Rectal smooth muscle tissue (tissue), 1 donor: ENCODE results near the gene ANO7.

ENCODE experiments used
- H3K27ac ChIP-seq: one replicate; pipeline ENCODE4 v1.7.0; 2013; ENCODE audit warnings: low read depth, low read length, inconsistent platforms
- H3K27me3 ChIP-seq: one replicate; pipeline ENCODE4 v1.7.0; 2013; ENCODE audit warnings: low read length; ENCODE audit not compliant: control insufficient read depth, insufficient read depth
- H3K36me3 ChIP-seq: one replicate; pipeline ENCODE4 v1.7.0; 2013; ENCODE audit warnings: low read length; ENCODE audit not compliant: control insufficient read depth, insufficient read depth
- H3K4me1 ChIP-seq: one replicate; pipeline ENCODE4 v1.7.0; 2013; ENCODE audit warnings: low read length; ENCODE audit not compliant: control insufficient read depth, insufficient read depth
- H3K4me3 ChIP-seq: one replicate; pipeline ENCODE4 v1.7.0; 2013; ENCODE audit warnings: low read length
- H3K9ac ChIP-seq: one replicate; pipeline ENCODE4 v1.7.0; 2013; ENCODE audit warnings: low read length

The ANO7 gene

DNA sequence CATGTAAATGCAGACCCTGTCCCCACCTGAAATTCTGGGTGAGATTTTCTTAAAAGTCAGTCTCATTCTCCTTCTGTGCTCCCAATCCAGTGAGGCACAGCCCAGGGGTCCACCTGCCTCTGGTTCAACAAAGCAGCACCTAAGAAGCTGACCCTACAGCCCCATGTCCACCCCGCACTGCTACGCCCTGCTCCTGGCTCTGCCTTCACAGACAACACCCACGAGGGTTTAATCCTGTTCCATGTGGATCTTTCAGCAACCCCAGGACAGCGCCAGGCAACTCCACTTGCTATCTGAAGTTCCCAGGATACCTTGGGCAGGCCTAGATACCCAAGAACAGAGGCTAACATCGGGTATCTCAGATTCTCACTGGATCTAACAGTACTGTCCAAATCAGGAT is 82.1 kb downstream of the ANO7 start:
- Histone ChIP-seq H3K9ac (no peak overlapping the region), H3K36me3 (peaks cover 7% of the 10 kb centered on the region), H3K4me1 (peaks cover 10% of the 10 kb centered on the region), H3K4me3 (peak overlapping the region; percentile 78), H3K27ac (no peak overlapping the region), H3K27me3 (no peaks in the 10 kb centered on the region)

DNA sequence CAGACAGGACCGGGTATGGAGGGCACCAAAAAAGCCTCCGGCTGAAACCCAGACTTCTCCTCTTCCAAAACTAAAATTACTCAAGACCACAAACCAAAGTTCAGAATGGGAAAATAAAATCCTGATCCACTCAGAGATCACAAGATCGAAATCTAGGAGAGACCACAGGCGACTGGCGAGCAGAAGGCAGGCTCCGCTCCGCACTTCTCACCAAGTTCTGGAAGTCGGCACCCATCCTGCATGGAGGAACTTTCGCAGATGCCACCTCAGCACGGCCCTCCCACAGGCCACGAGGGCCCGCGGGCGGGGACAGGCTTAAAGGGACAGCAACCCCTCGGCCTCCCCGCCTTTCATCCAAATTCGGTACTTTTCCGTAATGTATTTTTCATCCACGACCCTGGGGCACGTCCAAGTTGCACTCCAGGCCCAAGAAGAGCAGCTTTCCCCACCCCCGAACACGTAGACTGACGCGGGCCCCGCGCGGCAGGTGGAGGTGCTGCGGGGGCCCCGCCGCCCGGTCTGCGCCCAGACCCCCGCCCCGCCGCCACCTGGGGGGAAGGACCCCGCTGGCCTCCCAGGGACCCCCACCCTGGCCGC is 83.3 kb downstream of the ANO7 start:
- Histone ChIP-seq H3K4me3 (peak overlapping the region; percentile 78), H3K27me3 (no peaks in the 10 kb centered on the region), H3K4me1 (peaks cover 10% of the 10 kb centered on the region), H3K9ac (peak overlapping the region; percentile 32), H3K27ac (peak overlapping the region; percentile 86), H3K36me3 (peaks cover 4% of the 10 kb centered on the region)

DNA sequence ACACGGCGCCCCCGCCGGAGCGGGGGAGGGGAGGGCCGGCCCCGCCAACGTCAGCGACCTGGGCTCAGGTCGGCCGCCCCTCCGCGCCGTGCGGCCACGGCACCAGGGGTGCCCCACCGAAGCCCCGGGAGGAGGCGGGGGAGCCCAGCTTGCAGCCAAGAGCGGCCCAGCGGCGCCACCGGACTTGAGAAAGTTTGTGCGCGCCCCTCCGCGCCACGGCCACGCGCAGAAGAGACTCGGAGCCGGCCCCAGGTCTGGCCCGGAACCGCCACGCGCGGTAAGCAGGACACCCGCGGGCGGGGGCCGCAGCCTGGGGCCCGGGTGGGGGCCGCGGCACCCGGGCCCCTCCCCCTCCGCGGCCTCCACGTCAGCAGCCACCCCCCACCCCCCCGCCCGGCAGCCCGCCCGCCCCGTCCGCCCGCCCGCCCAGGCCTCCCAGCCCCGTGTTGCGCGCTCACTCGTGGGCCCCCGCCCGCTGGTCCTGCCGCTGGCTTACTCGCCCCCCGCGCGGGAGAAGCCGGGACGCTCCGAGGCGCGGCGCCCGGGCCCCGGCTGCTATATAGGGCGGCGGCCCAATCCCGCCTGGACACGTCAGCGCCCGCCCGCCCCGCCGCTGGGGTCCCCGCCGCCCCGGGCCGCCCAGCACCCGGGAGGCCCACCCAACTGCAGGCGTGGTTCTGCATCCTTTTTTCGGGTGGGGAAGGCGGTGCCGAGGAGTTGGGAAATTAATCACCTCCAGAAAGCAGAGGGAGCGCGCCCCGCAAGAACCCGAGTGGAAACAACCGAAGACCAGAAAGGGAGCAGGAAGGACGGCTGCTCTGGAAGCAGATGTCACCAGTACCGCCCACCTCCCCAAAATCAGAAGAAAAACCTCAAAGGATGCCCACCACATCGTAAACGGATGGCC is 84.1 kb downstream of the ANO7 start:
- peak overlapping the region; percentile 32 for H3K9ac ChIP-seq
- peaks cover 3% of the 10 kb centered on the region for H3K36me3 ChIP-seq
- H3K4me1 ChIP-seq: peaks cover 10% of the 10 kb centered on the region
- peak overlapping the region; percentile 86 for H3K27ac ChIP-seq
- H3K27me3 ChIP-seq: no peaks in the 10 kb centered on the region
- H3K4me3 ChIP-seq: peak overlapping the region; percentile 78

DNA sequence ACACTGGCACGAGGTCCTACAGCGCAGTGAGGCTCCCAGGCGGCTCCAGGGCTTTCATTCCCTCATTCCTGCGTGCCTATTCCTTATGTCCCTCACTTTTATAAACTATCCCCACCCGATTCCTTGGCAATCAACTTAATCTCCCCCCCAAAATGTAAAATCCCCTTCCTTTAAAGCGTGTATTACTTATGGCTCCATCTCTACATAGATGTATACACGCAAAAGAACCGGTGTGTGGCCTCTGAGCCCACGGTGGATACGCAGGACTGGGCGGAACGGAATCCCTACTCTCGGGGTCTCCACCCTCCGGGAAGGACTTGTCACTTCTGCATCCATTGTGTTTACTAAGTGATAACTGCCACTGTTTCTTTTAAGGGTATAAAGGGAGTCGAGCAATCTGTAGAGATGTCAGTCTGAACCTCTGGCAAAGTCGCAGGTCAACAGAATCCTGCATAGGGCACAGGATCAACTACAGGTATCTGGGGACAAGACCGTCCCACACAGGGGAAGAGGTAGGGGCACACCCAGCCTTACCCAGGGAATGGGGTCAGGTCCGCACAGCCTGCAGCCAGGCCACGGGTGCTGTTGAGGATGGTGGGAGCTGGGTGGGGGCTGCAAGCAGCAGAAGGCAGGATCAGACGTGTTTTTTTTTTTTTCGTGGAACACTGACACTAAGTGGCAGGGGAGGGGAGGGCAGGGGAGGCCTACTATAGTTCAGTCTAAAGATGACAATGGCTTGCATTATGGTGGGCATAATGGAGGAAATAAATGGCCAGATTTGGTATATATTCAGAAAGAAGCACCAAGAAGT is 84.9 kb downstream of the ANO7 start:
- H3K9ac ChIP-seq: no peak overlapping the region
- H3K4me1 ChIP-seq: peaks cover 10% of the 10 kb centered on the region
- H3K27ac ChIP-seq: peak overlapping the region; percentile 25
- H3K27me3 ChIP-seq: no peaks in the 10 kb centered on the region
- peak overlapping the region; percentile 78 for H3K4me3 ChIP-seq
- no peaks in the 10 kb centered on the region for H3K36me3 ChIP-seq

DNA sequence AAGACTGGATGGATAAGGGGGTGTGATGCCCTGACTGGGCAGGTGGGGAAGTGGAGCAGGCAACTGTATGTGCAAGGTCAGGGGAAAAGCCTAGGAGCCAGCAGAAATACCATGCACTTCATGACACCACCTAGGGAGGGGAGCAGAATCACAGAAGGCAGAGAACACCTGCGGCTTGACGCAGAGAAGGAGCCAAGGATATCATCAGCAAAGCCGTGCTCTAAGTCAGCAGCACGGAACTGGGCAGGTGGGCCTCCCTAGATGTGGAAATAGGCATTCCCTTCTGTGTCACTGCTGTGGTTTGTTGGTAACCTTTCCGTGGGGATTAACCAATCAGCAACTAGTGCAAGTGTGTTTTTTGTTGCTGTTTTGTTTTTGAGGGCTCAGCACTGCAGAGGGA is 85.7 kb downstream of the ANO7 start:
- no peaks in the 10 kb centered on the region for H3K36me3 ChIP-seq
- no peak overlapping the region for H3K27ac ChIP-seq
- peaks cover 10% of the 10 kb centered on the region for H3K4me1 ChIP-seq
- no peaks in the 10 kb centered on the region for H3K27me3 ChIP-seq
- no peak overlapping the region for H3K9ac ChIP-seq
- H3K4me3 ChIP-seq: no peak overlapping the region
